ENCODE measurements around the gene RTP3. TPM values are rescaled to one million over a fixed set of nuclear protein-coding genes. Genes with fewer than 3 reads are reported as not detected.

RTP3 gene
- total and polyA plus RNA-seq, 2 of the 8 experiments (the other 6 are each of a cell fraction or from before 2014, with no cell fraction given), result 0.08 TPM; not detected in 1

DNA sequence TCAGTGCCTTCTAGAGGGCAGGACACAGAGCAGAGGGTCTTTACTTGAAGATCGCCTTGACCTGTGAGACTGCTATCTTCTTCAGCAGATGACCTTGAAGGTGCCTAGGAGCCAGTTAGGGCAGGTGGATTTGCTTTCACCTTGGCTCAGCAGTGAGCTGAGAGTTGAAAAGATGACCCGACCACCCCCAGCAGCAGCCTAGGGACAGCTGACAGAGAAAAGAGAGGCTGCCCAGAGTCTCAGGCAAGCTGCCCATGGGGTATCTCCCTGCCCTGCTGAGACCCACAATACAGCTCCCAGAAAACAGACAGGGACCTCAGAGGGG, 32.6 kb upstream of the RTP3 start (continued):
- TF ChIP-seq POU5F1 (IDR thresholded peaks at IDR 0.05; ENCODE audit: low read depth, low read length), result no peak
- TF ChIP-seq YY1 (IDR thresholded peaks at IDR 0.05; ENCODE audit: low read depth, low read length), result no peak
- no peak for TF ChIP-seq CBX8 (IDR thresholded peaks at IDR 0.05; ENCODE audit: borderline replicate concordance, low read depth, low read length)
- TF ChIP-seq RAD21 (IDR thresholded peaks at IDR 0.05 in 1 of 2, conservative IDR thresholded peaks at IDR 0.05 in 1 of 2; ENCODE audit: low read depth in 2 of 2, low read length in 2 of 2), result no peak
- TF ChIP-seq CHD2 (IDR thresholded peaks at IDR 0.05; ENCODE audit: low read length), result no peak
- TF ChIP-seq, protein P1, sequence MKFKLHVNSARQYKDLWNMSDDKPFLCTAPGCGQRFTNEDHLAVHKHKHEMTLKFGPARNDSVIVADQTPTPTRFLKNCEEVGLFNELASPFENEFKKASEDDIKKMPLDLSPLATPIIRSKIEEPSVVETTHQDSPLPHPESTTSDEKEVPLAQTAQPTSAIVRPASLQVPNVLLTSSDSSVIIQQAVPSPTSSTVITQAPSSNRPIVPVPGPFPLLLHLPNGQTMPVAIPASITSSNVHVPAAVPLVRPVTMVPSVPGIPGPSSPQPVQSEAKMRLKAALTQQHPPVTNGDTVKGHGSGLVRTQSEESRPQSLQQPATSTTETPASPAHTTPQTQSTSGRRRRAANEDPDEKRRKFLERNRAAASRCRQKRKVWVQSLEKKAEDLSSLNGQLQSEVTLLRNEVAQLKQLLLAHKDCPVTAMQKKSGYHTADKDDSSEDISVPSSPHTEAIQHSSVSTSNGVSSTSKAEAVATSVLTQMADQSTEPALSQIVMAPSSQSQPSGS (IDR thresholded peaks at IDR 0.05; ENCODE audit: low read length), result no peak
- no peak for TF ChIP-seq BRCA1 (IDR thresholded peaks at IDR 0.05; ENCODE audit: low read depth, low read length)
- no peak for TF ChIP-seq CHD1 (IDR thresholded peaks at IDR 0.05; ENCODE audit: low read depth, low read length)
- no peak for TF ChIP-seq ZNF274 (IDR thresholded peaks at IDR 0.05; ENCODE audit: borderline replicate concordance, extremely low read depth, low read length)
- TF ChIP-seq SP4 (IDR thresholded peaks at IDR 0.05; ENCODE audit: low read length), result no peak
- TF ChIP-seq POLR2AphosphoS5 (IDR thresholded peaks at IDR 0.05; ENCODE audit: low read depth, low read length), result no peak
